Islet of Langerhans (tissue), 1 donor: Measurements from ENCODE around the gene CLEC4M.
"Not testable (repeated sequence)": the region's sequence is repeated elsewhere in the genome, so short reads cannot be mapped to it uniquely, and the experiment has no call there.

Experiments
- FAIRE-seq: peaks from one replicate; lab custom pipeline; 2011; peaks lifted over from hg19 to GRCh38; lab: Jason Lieb, UNC

CLEC4M gene

GRCh38 chr19:7742575-7742974 lies 20.5 kb upstream of the CLEC4M start:
- FAIRE-seq = no peak

GRCh38 chr19:7742991-7743390 lies 20.1 kb upstream of the CLEC4M start:
- no peak for FAIRE-seq

GRCh38 chr19:7743425-7743841 lies 19.6 kb upstream of the CLEC4M start:
- FAIRE-seq = no peak

- no peak for FAIRE-seq
Measured at GRCh38 chr19:7744199-7744786, 18.8 kb upstream of the CLEC4M start.

- no peak for FAIRE-seq
Measured at GRCh38 chr19:7744871-7745650, 18.0 kb upstream of the CLEC4M start.

- FAIRE-seq = not testable (repeated sequence)
Measured at GRCh38 chr19:7746306-7746705, 16.7 kb upstream of the CLEC4M start.

GRCh38 chr19:7746903-7747884 lies 15.8 kb upstream of the CLEC4M start, which contains the start of gene CD209:
TSS of gene CD209 (minus strand) at chr19:7747534. CDS start at chr19:7747511, 23 bp downstream.
- FAIRE-seq = no peak

- FAIRE-seq = no peak
Measured at GRCh38 chr19:7748171-7748570, 14.9 kb upstream of the CLEC4M start.

GRCh38 chr19:7748756-7749155 lies 14.3 kb upstream of the CLEC4M start:
- no peak for FAIRE-seq

GRCh38 chr19:7751157-7751783 lies 11.8 kb upstream of the CLEC4M start:
- no peak for FAIRE-seq

GRCh38 chr19:7756258-7756657 lies 6.8 kb upstream of the CLEC4M start:
- no peak for FAIRE-seq

GRCh38 chr19:7757358-7757757 lies 5.7 kb upstream of the CLEC4M start:
- no peak for FAIRE-seq

GRCh38 chr19:7759156-7759555 lies 3.9 kb upstream of the CLEC4M start:
- no peak for FAIRE-seq

- no peak for FAIRE-seq
Measured at GRCh38 chr19:7763696-7764095, 653 bp downstream of the CLEC4M start.

GRCh38 chr19:7764157-7764556 lies 1.1 kb downstream of the CLEC4M start:
- not testable (repeated sequence) for FAIRE-seq

- FAIRE-seq = not testable (repeated sequence)
Measured at GRCh38 chr19:7765043-7765442, 2.0 kb downstream of the CLEC4M start.

- no peak for FAIRE-seq
Measured at GRCh38 chr19:7766535-7766934, 3.5 kb downstream of the CLEC4M start.

GRCh38 chr19:7767487-7767886 lies 4.4 kb downstream of the CLEC4M start:
- no peak for FAIRE-seq

- FAIRE-seq = no peak
Measured at GRCh38 chr19:7769171-7769570, 6.1 kb downstream of the CLEC4M start.

- no peak for FAIRE-seq
Measured at GRCh38 chr19:7771072-7771471, 8.0 kb downstream of the CLEC4M start.

GRCh38 chr19:7772752-7773291 lies 9.8 kb downstream of the CLEC4M start:
- FAIRE-seq = no peak

- FAIRE-seq = no peak
Measured at GRCh38 chr19:7773841-7774240, 10.8 kb downstream of the CLEC4M start.
